ENCODE measurements around the gene TAX1BP1. TPM values are rescaled to one million over a fixed set of nuclear protein-coding genes. Genes with fewer than 3 reads are reported as not detected.
A peak's percentile ranks its signal among the peaks of the same experiment; 100 is the strongest.
"Not testable (repeated sequence)": the region's sequence is repeated elsewhere in the genome, so short reads cannot be mapped to it uniquely, and the experiment has no call there.

The TAX1BP1 gene
- total and polyA plus RNA-seq, 2 donors (not counting 3 experiments of a cell fraction or from before 2014, with no cell fraction given), result 77.7 to 93.2 TPM

GRCh38 chr7:27740449-27741086 lies 606 bp downstream of the TAX1BP1 start:
- peak; percentile 24 for FAIRE-seq
- POLR2A ChIA-PET, result interaction anchor here (0.7 to 2.2 kb wide), 2 partner anchors 26 to 29 kb away, joined by 5 to 7 read pairs; no protein-coding TSS in a partner anchor

GRCh38 chr7:27742091-27742710 lies 2.2 kb downstream of the TAX1BP1 start:
- H3K9ac ChIP-seq (replicated peaks; ENCODE audit: extremely low read depth, insufficient read depth, low read length); CTCF ChIA-PET; H3K27me3 ChIP-seq (ENCODE audit: control insufficient read depth in 2 of 2, insufficient read depth in 2 of 2, low read length in 2 of 2); H2AFZ ChIP-seq (ENCODE audit: low read depth, low read length); H3K4me3 ChIP-seq (replicated peaks in 1 of 3; ENCODE audit: insufficient read depth in 1 of 3, low read depth in 1 of 3, low read length in 3 of 3); intact Hi-C loops (cut with micrococcal nuclease); H4K20me1 ChIP-seq (replicated peaks; ENCODE audit: control insufficient read depth, extremely low read depth, insufficient read depth, low read length); BruUV-seq (replicated peaks); DNase-seq (ENCODE audit: low read depth, low spot score); H3K9me3 ChIP-seq (replicated peaks; ENCODE audit: control insufficient read depth, insufficient read depth, low read length); H3K36me3 ChIP-seq (ENCODE audit: control insufficient read depth in 2 of 2, extremely low read depth in 1 of 2, insufficient read depth in 2 of 2, low read length in 2 of 2); H3K27ac ChIP-seq (ENCODE audit: insufficient read depth, low read depth, low read length); H3K4me2 ChIP-seq (ENCODE audit: insufficient read depth, low read length); FAIRE-seq; H3K9me1 ChIP-seq (replicated peaks; ENCODE audit: control insufficient read depth, extremely low read depth, insufficient read depth, low read length); dilution Hi-C loops (cut with MboI; ENCODE audit: extremely low pct_ligation_motif_present, low sequenced_read_pairs); POLR2A ChIA-PET: not testable (repeated sequence)
- peaks cover 41% of the 10 kb centered on the region for H3K79me2 ChIP-seq (ENCODE audit: control insufficient read depth, insufficient read depth, low read length)
- H3K4me1 ChIP-seq (ENCODE audit: control insufficient read depth, extremely low read depth, insufficient read depth, low read length), result peaks cover 19% of the 10 kb centered on the region

More at GRCh38 chr7:27740449-27741086, 606 bp downstream of the TAX1BP1 start:
- dilution Hi-C loops (cut with MboI; ENCODE audit: extremely low pct_ligation_motif_present, low sequenced_read_pairs), result no loop called here
- peaks cover 16% of the 10 kb centered on the region for H3K4me1 ChIP-seq (ENCODE audit: control insufficient read depth, extremely low read depth, insufficient read depth, low read length)
- no peak for TF ChIP-seq MAX (IDR thresholded peaks at IDR 0.05; ENCODE audit: insufficient read depth, insufficient read length)
- H3K4me3 ChIP-seq (replicated peaks in 1 of 3; ENCODE audit: insufficient read depth in 1 of 3, low read depth in 1 of 3, low read length in 3 of 3), result peak overlapping the region; percentile 78 to 83 (median 81)
- H3K36me3 ChIP-seq (ENCODE audit: control insufficient read depth in 2 of 2, extremely low read depth in 1 of 2, insufficient read depth in 2 of 2, low read length in 2 of 2), result no peaks in the 10 kb centered on the region
- peak; percentile 77 for DNase-seq (ENCODE audit: low read depth, low spot score)
- CTCF ChIA-PET, result interaction anchor here (0.8 to 3.1 kb wide), 14 partner anchors 17 to 545 kb away, joined by 3 to 15 read pairs (median 4); partner anchors contain the start of gene HIBADH
- peaks cover 28% of the 10 kb centered on the region for H3K79me2 ChIP-seq (ENCODE audit: control insufficient read depth, insufficient read depth, low read length)
- H3K9ac ChIP-seq (replicated peaks; ENCODE audit: extremely low read depth, insufficient read depth, low read length), result peak overlapping the region; percentile 98
- H4K20me1 ChIP-seq (replicated peaks; ENCODE audit: control insufficient read depth, extremely low read depth, insufficient read depth, low read length), result no peaks in the 10 kb centered on the region
- H3K9me1 ChIP-seq (replicated peaks; ENCODE audit: control insufficient read depth, extremely low read depth, insufficient read depth, low read length), result no peaks in the 10 kb centered on the region
- no peaks in the 10 kb centered on the region for H3K9me3 ChIP-seq (replicated peaks; ENCODE audit: control insufficient read depth, insufficient read depth, low read length)
- BruUV-seq (replicated peaks), result TSS peak; percentile 31
- intact Hi-C loops (cut with micrococcal nuclease), result loop anchor here (1.0 kb wide), 3 partner anchors 77 to 134 kb away; no protein-coding TSS in a partner anchor
- no peaks in the 10 kb centered on the region for H3K27me3 ChIP-seq (ENCODE audit: control insufficient read depth in 2 of 2, insufficient read depth in 2 of 2, low read length in 2 of 2)
- peak overlapping the region; percentile 93 for H3K27ac ChIP-seq (ENCODE audit: insufficient read depth, low read depth, low read length)
- peak overlapping the region; percentile 77 for H2AFZ ChIP-seq (ENCODE audit: low read depth, low read length)
- H3K4me2 ChIP-seq (ENCODE audit: insufficient read depth, low read length), result peak overlapping the region; percentile 57

Data from endothelial cell of umbilical vein (primary cell).